CD4-positive, alpha-beta T cell treated with Interleukin-15 for 1 hour (primary cell): ENCODE measurements around the gene NOSIP.
A peak's percentile ranks its signal among the peaks of the same experiment; 100 is the strongest.

Experiments
- DNase-seq: peaks from one replicate; pipeline ENCODE4 v3.0.0-alpha.2; 2020

NOSIP gene

GRCh38 chr19:49570997-49571676 lies 9.2 kb downstream of the NOSIP start:
- peak; percentile 46 for DNase-seq

DNA sequence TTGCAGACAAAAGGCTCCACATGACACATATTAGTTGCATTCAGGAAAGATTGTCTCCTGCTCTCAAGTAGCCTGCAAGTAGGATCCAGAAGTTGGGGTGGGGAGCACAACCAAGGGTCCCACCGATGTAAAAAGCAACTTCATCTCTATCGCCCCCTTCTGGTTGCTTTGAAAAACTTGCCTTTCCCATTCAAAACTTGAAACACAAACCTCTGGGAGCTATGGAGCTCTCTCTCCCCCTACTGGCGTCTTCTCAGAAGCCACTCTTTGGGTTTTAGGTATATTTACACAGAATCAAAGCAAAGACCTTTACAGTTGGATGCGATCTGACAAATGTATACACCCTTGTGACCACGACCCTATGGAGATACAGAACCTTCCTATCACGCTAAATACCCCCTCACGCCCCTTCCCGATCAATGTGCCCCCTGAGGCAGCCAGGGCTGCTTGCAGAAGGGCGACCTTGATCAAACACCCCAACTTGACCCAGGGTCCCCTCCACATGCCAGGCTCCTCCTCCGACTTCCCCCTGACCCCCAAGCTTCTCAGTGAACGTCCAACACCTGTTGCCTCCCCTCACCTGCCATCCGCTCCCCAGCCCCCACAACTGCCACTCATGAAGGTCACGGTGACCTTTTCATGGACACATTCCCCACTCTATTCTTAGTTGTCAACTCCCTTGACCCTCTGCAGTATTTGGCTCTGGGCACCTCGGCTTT lies 10.1 kb downstream of the NOSIP start:
- DNase-seq: peak; percentile 77

GRCh38 chr19:49567861-49568441 lies 12.4 kb downstream of the NOSIP start:
- peak; percentile 82 for DNase-seq

GRCh38 chr19:49566302-49566701 lies 14.1 kb downstream of the NOSIP start:
- DNase-seq: no peak

DNA sequence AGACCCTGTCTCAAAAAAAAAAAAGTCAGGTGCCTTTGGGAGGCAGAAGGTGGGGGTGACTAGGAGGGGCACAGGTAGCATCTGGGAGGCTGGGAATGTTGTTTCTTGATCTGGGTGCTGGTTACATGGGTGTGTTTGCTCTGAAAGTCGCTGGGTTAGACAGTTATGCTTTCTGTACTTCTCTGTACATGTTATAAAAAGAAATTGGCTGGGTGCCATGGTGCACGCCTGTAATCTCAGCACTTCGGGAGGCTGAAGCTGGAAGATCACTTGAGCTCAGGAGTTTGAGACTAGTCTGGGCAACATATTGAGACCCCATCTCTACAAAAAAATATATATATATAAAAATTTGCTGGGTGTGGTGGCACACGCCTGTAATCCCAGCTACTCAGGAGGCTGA lies 15.1 kb downstream of the NOSIP start:
- no peak for DNase-seq

- peak; percentile 23 for DNase-seq
These were observed 15.7 kb downstream of the NOSIP start for GRCh38 chr19:49564616-49565045.

DNA sequence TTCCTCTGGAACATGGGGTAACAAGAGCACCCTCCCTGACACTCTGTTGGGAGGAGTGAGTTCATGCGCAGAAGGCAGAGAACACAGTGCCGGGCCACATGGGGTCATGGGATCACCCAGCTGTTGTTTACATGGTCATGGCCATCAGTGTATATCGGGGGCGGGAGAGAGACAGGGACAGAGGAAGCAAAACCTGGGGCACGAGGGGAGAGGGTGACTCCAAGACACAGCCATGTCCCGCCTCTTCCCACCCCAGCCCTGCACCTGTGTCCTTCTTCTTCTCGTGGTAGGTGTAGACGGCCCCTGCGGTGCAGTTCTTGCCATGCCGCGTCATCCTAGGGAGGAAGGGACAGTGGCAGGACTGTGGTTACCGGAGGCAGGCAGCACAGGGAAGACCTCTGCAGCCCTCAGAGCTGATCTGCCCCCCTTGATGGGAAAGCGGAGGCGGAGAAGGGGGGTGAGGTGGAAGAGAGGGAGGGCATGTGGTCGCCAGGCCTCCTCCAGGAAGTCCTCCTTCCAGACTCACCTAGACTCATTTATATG lies 19.9 kb downstream of the NOSIP start:
- DNase-seq: no peak

GRCh38 chr19:49559928-49560327 lies 20.4 kb downstream of the NOSIP start:
- no peak for DNase-seq

GRCh38 chr19:49559443-49559842 lies 20.9 kb downstream of the NOSIP start:
- DNase-seq: no peak

- no peak for DNase-seq
These were observed 21.8 kb downstream of the NOSIP start for GRCh38 chr19:49558591-49558990.

DNA sequence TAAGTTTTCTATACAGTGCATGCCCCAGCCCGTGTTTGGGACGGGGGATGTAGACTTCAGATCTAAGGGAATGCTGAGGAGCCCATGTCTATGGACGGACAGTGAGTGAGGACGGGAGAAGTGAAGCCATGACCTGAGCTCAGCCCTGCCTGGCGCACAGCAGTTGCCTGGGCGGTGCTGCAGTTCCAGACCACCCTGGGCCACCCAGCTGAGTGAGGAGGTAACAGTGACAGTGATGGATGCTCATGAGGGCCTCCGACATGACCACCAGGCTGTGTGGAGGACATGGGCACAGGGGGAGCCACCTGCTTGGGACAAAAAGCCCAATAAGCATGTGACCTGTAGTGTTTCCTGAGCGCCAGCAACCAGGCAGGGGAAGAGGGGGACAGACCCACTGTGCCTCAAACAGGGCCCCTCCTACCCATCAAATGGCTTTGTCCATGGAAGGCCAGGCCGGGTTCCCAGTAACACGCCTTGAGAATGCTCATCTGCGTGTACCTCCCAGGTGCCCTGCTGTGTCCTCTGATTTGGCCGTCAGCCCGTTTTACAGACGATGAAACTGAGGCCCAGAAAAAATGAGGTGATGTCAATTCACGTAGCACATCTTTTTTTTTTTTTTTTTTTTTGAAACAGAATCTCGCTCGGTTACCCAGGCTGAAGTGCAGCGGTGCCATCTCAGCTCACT lies 22.6 kb downstream of the NOSIP start:
- no peak for DNase-seq

- no peak for DNase-seq
These were observed 23.7 kb downstream of the NOSIP start for GRCh38 chr19:49556412-49557398.

GRCh38 chr19:49555600-49556411 lies 24.6 kb downstream of the NOSIP start:
- DNase-seq: peak; percentile 84

GRCh38 chr19:49554701-49555181 lies 25.6 kb downstream of the NOSIP start:
- peak; percentile 57 for DNase-seq

GRCh38 chr19:49553451-49554271 lies 26.7 kb downstream of the NOSIP start:
- DNase-seq: no peak

- no peak for DNase-seq
These were observed 27.6 kb downstream of the NOSIP start for GRCh38 chr19:49552749-49553148.

- DNase-seq: no peak
These were observed 28.8 kb downstream of the NOSIP start for GRCh38 chr19:49551531-49551930.

DNA sequence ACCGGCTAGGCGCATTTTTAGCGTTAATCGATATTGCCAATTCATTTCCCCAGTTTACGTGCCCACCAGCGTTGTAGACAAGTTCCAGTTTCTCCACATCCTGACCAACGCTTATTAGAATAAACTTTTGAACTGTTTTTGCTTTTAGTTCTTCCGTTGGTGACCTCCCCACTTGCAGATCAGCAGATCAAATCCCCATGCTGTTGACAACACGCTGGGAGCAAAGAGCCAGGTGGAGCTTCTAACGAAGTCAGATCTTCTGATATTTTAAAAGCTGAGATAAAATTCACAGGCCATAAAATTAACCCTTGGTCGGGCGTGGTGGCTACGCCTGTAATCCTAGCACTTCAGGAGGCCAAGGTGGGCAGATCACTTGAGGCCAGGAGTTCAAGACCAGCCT lies 31.3 kb downstream of the NOSIP start:
- no peak for DNase-seq

DNA sequence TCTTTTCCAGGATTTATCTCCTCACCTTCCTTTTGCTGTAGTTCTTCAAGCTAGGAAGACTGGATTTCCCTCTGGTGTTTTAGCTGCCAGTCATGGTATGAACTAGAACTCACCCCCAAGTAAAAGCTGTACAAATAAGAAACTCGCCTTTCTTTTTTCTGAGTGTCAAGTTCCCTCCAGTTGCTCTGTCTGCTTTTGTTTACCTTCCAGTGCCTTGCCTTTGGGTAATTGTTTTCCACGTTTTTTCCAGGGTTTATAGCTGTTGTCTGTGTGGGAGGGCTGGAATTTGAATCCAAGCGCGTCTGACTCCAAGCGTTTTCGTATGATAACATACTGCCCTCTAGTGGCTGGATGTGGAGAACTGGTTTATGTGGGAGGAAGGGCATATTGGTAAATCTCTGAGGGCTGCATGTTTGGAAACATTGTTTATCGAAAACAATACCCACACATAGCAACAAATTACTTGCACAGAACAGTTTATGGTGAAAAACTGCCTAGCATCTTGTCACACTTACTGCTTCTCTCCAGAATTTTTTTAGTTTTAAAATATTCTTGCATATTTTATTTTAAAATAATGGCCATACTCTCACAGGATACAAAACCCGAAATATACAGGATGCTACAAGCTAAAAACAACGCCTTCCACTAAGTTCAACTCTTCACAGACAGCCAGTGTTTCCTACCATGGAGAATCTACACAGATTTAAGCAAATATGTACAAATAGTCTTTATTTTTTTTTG lies 33.4 kb downstream of the NOSIP start:
- peak; percentile 60 for DNase-seq
